Gastroesophageal sphincter (tissue), 4 donors: ENCODE measurements around the gene PCED1B. TPM values are rescaled to one million over a fixed set of nuclear protein-coding genes. Genes with fewer than 3 reads are reported as not detected.

Source experiments
- ATAC-seq: fragments of 150-250 bp; one replicate; pipeline ENCODE4 v1.9.1; 2016; ENCODE audit warnings: mild to moderate bottlenecking, moderate library complexity
- H3K27ac ChIP-seq, 4 donors: fragments of 200-600 bp; sonication (generic) in 3 of 4; 1 replicate in 3 of 4; 2 replicates in 1 of 4; pipeline ENCODE4 v1.5.1; 2016 to 2019
- H3K27me3 ChIP-seq: fragments of 200-600 bp; sonication (generic); one replicate; pipeline ENCODE4 v1.5.1; 2019
- H3K36me3 ChIP-seq, 2 donors: fragments of 200-600 bp; sonication (generic); one replicate each; pipeline ENCODE4 v1.5.1; 2019; ENCODE audit warnings: control low read depth in 1 of 2
- H3K4me1 ChIP-seq, 3 donors: fragments of 200-600 bp; sonication (generic); 1 replicate in 2 of 3; 2 replicates in 1 of 3; pipeline ENCODE4 v1.5.1; 2016 to 2019; ENCODE audit warnings: control low read depth in 2 of 3
- H3K4me3 ChIP-seq, 2 donors: fragments of 200-600 bp; sonication (generic); one replicate each; pipeline ENCODE4 v1.5.1; 2019; ENCODE audit warnings: mild to moderate bottlenecking in 1 of 2, moderate library complexity in 1 of 2
- H3K9me3 ChIP-seq, 3 donors: fragments of 200-600 bp; sonication (generic); one replicate each; pipeline ENCODE4 v1.5.1; 2017 to 2019; ENCODE audit warnings: control low read depth in 2 of 3
- EP300 ChIP-seq: sonication (generic); formaldehyde crosslinking; IDR thresholded peaks from one replicate; pipeline ENCODE4 v1.6.1; 2017; ENCODE audit warnings: antibody characterized with exemption, mild to moderate bottlenecking
- POLR2A ChIP-seq, 2 donors: fragments of 450-650 bp; IDR thresholded peaks; one replicate each; pipeline ENCODE4 v1.6.1; 2017; ENCODE audit warnings: antibody characterized with exemption in 2 of 2, mild to moderate bottlenecking in 2 of 2, moderate library complexity in 1 of 2
- POLR2AphosphoS5 ChIP-seq: sonication (generic); formaldehyde crosslinking; IDR thresholded peaks from one replicate; pipeline ENCODE4 v1.6.1; 2017; ENCODE audit warnings: antibody characterized with exemption
- WGBS, 2 donors: methylation state at CpG; one replicate each; pipeline ENCODE4 v1.1.5; 2018; ENCODE audit warnings: low coverage in 1 of 2; 5-methylcytosine and 5-hydroxymethylcytosine counted together
- total RNA-seq, 4 donors: library from RNA; depleted of rRNA; stranded (reverse); fragments of >200 nt; gene quantifications; one replicate each; pipeline ENCODE4 v1.1.0, GENCODE V29; 2016
- TF ChIP-seq, protein P1 (sequence below), 4 experiments: fragments of 200-600 bp in 2 of 4; fragments of 450-650 bp in 2 of 4; sonication (generic) in 1 of 4; IDR thresholded peaks; one replicate each; pipeline ENCODE4 v1.5.1; 2017 to 2019; ENCODE audit warnings: antibody characterized with exemption in 4 of 4, mild to moderate bottlenecking in 2 of 4, moderate library complexity in 2 of 4

PCED1B gene
- total RNA-seq, 4 donors from 2014 or later, result 0.22 to 2.7 (median 1.7) TPM; not detected in 1

DNA sequence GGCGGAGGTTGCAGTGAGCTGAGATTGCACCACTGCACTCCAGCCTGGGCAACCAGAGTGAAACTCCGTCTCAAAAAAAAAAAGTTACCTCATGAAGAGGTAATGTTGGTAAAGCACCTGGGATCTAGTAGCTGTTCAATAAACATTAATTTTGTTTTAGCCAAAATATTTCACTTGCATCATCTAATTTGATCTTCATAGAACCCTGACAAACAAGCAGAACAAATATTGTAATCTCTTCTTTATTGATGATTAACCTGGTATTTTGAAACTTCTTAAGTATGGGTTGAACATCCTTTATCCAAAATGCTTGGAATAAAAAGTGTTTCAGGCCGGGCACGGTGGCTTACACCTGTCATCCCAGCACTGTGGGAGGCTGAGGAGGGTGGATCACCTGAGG, 149.4 kb downstream of the PCED1B start:
- Histone ChIP-seq H3K4me1 (peaks cover 0 to 4% (median 0%) of the 10 kb centered on the region in 3 donors), H3K27me3 (no peaks in the 10 kb centered on the region), H3K27ac (no peak overlapping the region), H3K9me3 (no peaks in the 10 kb centered on the region), H3K4me3 (no peak overlapping the region), H3K36me3 (no peaks in the 10 kb centered on the region)
- 95 to 100% methylated on average over 2 to 4 of the region's 4 CpGs for WGBS, 2 donors
- no peak for ATAC-seq
- no peak for TF ChIP-seq POLR2AphosphoS5
- TF ChIP-seq, protein P1, sequence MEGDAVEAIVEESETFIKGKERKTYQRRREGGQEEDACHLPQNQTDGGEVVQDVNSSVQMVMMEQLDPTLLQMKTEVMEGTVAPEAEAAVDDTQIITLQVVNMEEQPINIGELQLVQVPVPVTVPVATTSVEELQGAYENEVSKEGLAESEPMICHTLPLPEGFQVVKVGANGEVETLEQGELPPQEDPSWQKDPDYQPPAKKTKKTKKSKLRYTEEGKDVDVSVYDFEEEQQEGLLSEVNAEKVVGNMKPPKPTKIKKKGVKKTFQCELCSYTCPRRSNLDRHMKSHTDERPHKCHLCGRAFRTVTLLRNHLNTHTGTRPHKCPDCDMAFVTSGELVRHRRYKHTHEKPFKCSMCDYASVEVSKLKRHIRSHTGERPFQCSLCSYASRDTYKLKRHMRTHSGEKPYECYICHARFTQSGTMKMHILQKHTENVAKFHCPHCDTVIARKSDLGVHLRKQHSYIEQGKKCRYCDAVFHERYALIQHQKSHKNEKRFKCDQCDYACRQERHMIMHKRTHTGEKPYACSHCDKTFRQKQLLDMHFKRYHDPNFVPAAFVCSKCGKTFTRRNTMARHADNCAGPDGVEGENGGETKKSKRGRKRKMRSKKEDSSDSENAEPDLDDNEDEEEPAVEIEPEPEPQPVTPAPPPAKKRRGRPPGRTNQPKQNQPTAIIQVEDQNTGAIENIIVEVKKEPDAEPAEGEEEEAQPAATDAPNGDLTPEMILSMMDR (IDR thresholded peaks at IDR 0.05), result no peak
- no peak for TF ChIP-seq POLR2A (IDR thresholded peaks at IDR 0.05)
- TF ChIP-seq EP300, result no peak

DNA sequence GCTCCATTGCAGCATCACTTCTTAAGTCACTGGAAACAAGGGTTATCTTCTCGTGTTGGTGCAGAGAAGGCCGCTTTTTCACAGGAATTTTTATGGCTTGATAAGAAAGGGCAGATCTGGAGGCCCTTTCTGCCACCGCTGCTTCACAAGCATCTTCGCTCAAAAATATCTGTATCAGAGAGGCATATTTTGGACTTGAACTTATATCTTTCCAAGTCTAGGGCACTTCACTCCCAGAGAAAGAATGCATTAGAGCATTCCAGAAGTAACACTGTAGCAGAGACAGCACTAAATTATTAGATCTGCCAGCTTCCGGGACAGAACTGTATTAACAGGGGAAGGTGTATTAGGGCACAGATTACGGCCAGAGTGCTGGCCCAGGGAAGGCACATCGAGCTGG, 152.0 kb downstream of the PCED1B start:
- no peak overlapping the region for H3K27ac ChIP-seq
- no peak for ATAC-seq
- WGBS, 2 donors, result 55 to 76% methylated on average over 3 to 7 of the region's 7 CpGs
- no peaks in the 10 kb centered on the region for H3K9me3 ChIP-seq
- TF ChIP-seq, protein P1 (IDR thresholded peaks at IDR 0.05), result no peak
- TF ChIP-seq EP300 (no peak), POLR2AphosphoS5 (no peak)
- peaks cover 0 to 5% of the 10 kb centered on the region in 2 donors for H3K36me3 ChIP-seq
- H3K4me3 ChIP-seq, result no peak overlapping the region
- H3K27me3 ChIP-seq, result no peaks in the 10 kb centered on the region
- H3K4me1 ChIP-seq, result no peaks in the 10 kb centered on the region

DNA sequence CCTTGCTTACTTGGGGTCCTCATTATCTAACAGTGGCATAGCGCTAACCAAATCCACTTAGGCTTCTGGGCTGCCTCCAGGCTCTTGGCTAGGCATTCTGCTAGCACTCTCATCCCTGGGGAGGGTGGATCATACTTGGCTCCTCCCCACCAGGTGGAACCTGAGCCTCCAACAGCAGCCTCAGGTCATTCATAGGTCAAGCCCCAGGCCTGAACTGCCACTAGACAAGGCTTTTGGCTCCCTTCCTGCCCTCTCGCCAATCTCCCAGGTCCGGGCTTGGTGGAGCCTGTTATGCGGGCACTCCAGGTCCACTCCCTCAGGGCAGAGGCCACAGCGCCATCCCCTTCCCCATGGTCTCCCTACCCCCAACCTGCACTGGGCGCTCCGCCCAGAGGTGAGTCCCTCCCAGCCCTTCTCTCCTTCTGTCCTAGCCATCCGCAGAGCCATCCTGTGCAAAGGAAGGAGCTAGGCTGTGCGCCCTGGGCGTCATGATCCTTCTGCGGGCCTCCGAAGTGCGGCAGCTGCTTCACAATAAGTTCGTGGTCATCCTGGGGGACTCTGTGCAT, 155.2 kb downstream of the PCED1B start:
- H3K4me3 ChIP-seq, result no peak overlapping the region
- WGBS, 2 donors, result 95 to 100% methylated on average over 7 to 12 of the region's 14 CpGs

DNA sequence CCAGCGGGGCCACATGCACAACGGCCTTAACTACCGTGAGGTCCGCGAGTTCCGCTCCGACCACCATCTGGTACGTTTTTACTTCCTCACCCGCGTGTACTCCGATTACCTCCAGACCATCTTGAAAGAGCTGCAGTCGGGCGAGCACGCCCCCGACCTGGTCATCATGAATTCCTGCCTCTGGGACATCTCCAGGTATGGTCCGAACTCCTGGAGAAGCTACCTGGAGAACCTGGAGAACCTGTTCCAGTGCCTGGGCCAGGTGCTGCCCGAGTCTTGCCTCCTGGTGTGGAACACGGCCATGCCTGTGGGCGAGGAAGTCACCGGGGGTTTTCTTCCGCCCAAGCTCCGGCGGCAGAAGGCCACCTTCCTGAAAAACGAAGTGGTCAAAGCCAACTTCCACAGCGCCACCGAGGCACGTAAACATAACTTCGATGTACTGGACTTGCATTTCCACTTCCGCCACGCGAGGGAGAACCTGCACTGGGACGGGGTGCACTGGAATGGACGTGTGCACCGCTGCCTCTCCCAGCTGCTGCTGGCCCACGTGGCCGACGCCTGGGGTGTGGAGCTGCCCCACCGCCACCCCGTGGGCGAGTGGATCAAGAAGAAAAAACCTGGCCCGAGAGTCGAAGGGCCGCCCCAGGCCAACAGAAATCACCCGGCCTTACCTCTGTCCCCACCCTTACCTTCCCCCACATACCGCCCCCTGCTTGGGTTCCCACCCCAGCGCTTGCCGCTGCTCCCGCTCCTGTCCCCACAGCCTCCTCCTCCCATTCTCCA, 156.0 kb downstream of the PCED1B start:
- no peaks in the 10 kb centered on the region for H3K4me1 ChIP-seq
- WGBS, 2 donors, result 97% methylated on average over 16 of the region's 48 CpGs; no CpG with 5 or more reads in 1 of the 2 donors

More for the DNA sequence above, 155.2 kb downstream of the PCED1B start:
- ATAC-seq, result no peak
- Histone ChIP-seq H3K27me3 (no peaks in the 10 kb centered on the region), H3K9me3 (no peaks in the 10 kb centered on the region), H3K36me3 (peaks cover 0 to 5% of the 10 kb centered on the region in 2 donors), H3K27ac (no peak overlapping the region), H3K4me1 (no peaks in the 10 kb centered on the region)
- TF ChIP-seq EP300, result no peak
- TF ChIP-seq POLR2A (IDR thresholded peaks at IDR 0.05), result no peak
- TF ChIP-seq, protein P1 (IDR thresholded peaks at IDR 0.05), result no peak
- no peak for TF ChIP-seq POLR2AphosphoS5

More for the DNA sequence above, 156.0 kb downstream of the PCED1B start:
- TF ChIP-seq POLR2AphosphoS5, result no peak
- TF ChIP-seq, protein P1 (IDR thresholded peaks at IDR 0.05), result no peak
- no peak for TF ChIP-seq POLR2A (IDR thresholded peaks at IDR 0.05)
- no peak for TF ChIP-seq EP300
- no peak overlapping the region for H3K27ac ChIP-seq
- no peaks in the 10 kb centered on the region for H3K27me3 ChIP-seq
- H3K4me3 ChIP-seq, result no peak overlapping the region
- ATAC-seq, result no peak
- H3K9me3 ChIP-seq, result no peaks in the 10 kb centered on the region
- peaks cover 0 to 5% of the 10 kb centered on the region in 2 donors for H3K36me3 ChIP-seq
